Kidney (tissue), 14 donors: ENCODE measurements around the gene CHKB. TPM values are rescaled to one million over a fixed set of nuclear protein-coding genes. Genes with fewer than 3 reads are reported as not detected.
A peak's percentile ranks its signal among the peaks of the same experiment; 100 is the strongest.

Source experiments
- DNase-seq, 5 donors: peaks; one replicate each; pipeline ENCODE4 v3.0.0-alpha.2; 2013 to 2020
- FAIRE-seq: peaks from 2 replicates; lab custom pipeline; 2012; peaks lifted over from hg19 to GRCh38; lab: Jason Lieb, UNC
- H3K27ac ChIP-seq, 2 donors: one replicate each; pipeline ENCODE4 v1.7.0; 2013; ENCODE audit warnings: low read depth in 2 of 2, low read length in 2 of 2, inconsistent platforms in 1 of 2
- H3K27me3 ChIP-seq: one replicate; pipeline ENCODE4 v1.7.1; 2013; ENCODE audit warnings: low read length, inconsistent platforms; ENCODE audit not compliant: control insufficient read depth, insufficient read depth
- H3K36me3 ChIP-seq, 3 donors: one replicate each; pipeline versions ENCODE4 v1.7.0 to v1.7.1; 2013; ENCODE audit warnings: low read length in 3 of 3, control low read depth in 1 of 3, inconsistent platforms in 1 of 3; ENCODE audit not compliant: insufficient read depth in 3 of 3, control insufficient read depth in 2 of 3
- H3K4me1 ChIP-seq, 3 donors: one replicate each; pipeline versions ENCODE4 v1.7.0 to v1.7.1; 2013; ENCODE audit warnings: low read length in 3 of 3, inconsistent platforms in 1 of 3, low read depth in 1 of 3; ENCODE audit not compliant: control insufficient read depth in 2 of 3, insufficient read depth in 2 of 3
- H3K4me3 ChIP-seq, 3 donors: one replicate each; pipeline versions ENCODE4 v1.7.0 to v1.8.1; 2013; ENCODE audit warnings: low read length in 3 of 3, control low read depth in 1 of 3, inconsistent platforms in 1 of 3
- H3K9ac ChIP-seq, 3 donors: one replicate each; pipeline versions ENCODE4 v1.7.0 to v1.7.1; 2013; ENCODE audit warnings: low read length in 3 of 3, control low read depth in 1 of 3, inconsistent platforms in 1 of 3
- H3K9me3 ChIP-seq, 3 donors: one replicate each; pipeline versions ENCODE4 v1.7.0 to v1.7.1; 2013; ENCODE audit warnings: low read length in 3 of 3, control low read depth in 1 of 3, inconsistent platforms in 1 of 3; ENCODE audit not compliant: control insufficient read depth in 2 of 3, insufficient read depth in 1 of 3
- CTCF ChIP-seq: IDR thresholded peaks from 3 replicates; pipeline ENCODE4 v1.5.1; 2012; ENCODE audit warnings: mild to moderate bottlenecking, moderate library complexity, borderline replicate concordance; ENCODE audit not compliant: insufficient read depth; ENCODE audit errors: extremely low read depth
- intact Hi-C: fragments of 100-400 bp; cut with DNase I; formaldehyde crosslinking; loops from one replicate; pipeline ENCODE4 v1.11.1; 2022
- polyA plus RNA-seq: library from polyadenylated mRNA; stranded (reverse); fragments of 350-450 nt; fragmentation: Illumina TruSeq; extraction: RNeasy Lipid Tissue Mini Kit (QIAGEN cat#74804); gene quantifications from one replicate; pipeline ENCODE4 v1.2.3, GENCODE V29; 2014; ENCODE audit warnings: low read depth, low replicate concordance; ENCODE audit not compliant: insufficient read depth
- total RNA-seq: library from RNA; stranded (reverse); fragmentation: NEBNext Ultra II Directional; extraction: Animal tissue kit (Norgen Biotek cat#: 25700); gene quantifications from one replicate; pipeline ENCODE4 v1.2.1, GENCODE V29; 2021
- donor health status: control.
- donor health status: control.
- donor health status: control.
- donor health status: control.
- donor health status: control.
- donor health status: DM: yes; HTN: yes; CAD: no.
- donor health status: Normal renal cell carcinoma (clear cell type).

The CHKB gene
- total and polyA plus RNA-seq, 2 donors from 2014 or later: 73.0 to 91.7 TPM

GRCh38 chr22:50577697-50577986 lies 5.0 kb downstream of the CHKB start:
- Histone ChIP-seq H3K4me3 (no peak overlapping the region), H3K36me3 (peaks cover 0 to 4% (median 0%) of the 10 kb centered on the region in 3 donors), H3K9ac (peak overlapping the region in 1 of 3 donors; percentile 19), H3K27ac (no peak overlapping the region), H3K4me1 (peaks cover 0 to 16% (median 0%) of the 10 kb centered on the region in 3 donors), H3K9me3 (no peaks in the 10 kb centered on the region), H3K27me3 (no peaks in the 10 kb centered on the region)
- DNase-seq (no peak), FAIRE-seq (no peak)
- no peak for TF ChIP-seq CTCF
- intact Hi-C loops: no loop called here

- peaks cover 0 to 16% (median 0%) of the 10 kb centered on the region in 3 donors for H3K4me1 ChIP-seq
- DNase-seq (no peak), FAIRE-seq (no peak)
- H3K27me3 ChIP-seq: no peaks in the 10 kb centered on the region
- H3K9me3 ChIP-seq: no peaks in the 10 kb centered on the region
- H3K27ac ChIP-seq: no peak overlapping the region
- no peak for TF ChIP-seq CTCF
- intact Hi-C loops: no loop called here
- no peak overlapping the region for H3K4me3 ChIP-seq
- peak overlapping the region in 1 of 3 donors; percentile 19 for H3K9ac ChIP-seq
- peaks cover 0 to 5% (median 0%) of the 10 kb centered on the region in 3 donors for H3K36me3 ChIP-seq
These were observed 5.6 kb downstream of the CHKB start for GRCh38 chr22:50576806-50577696.

- peaks cover 0 to 9% (median 8%) of the 10 kb centered on the region in 3 donors for H3K36me3 ChIP-seq
- no peaks in the 10 kb centered on the region for H3K9me3 ChIP-seq
- H3K27ac ChIP-seq: no peak overlapping the region
- intact Hi-C loops: no loop called here
- FAIRE-seq (no peak), DNase-seq (peak in 4 of 5 donors; percentile 62 to 74 (median 69))
- TF ChIP-seq CTCF: no peak
- no peaks in the 10 kb centered on the region for H3K27me3 ChIP-seq
- peaks cover 0 to 8% (median 0%) of the 10 kb centered on the region in 3 donors for H3K4me1 ChIP-seq
- H3K4me3 ChIP-seq: no peak overlapping the region
- no peak overlapping the region for H3K9ac ChIP-seq
These were observed 6.6 kb downstream of the CHKB start for GRCh38 chr22:50576070-50576469.
